ENCODE results near the gene DNAJC5.

DNA sequence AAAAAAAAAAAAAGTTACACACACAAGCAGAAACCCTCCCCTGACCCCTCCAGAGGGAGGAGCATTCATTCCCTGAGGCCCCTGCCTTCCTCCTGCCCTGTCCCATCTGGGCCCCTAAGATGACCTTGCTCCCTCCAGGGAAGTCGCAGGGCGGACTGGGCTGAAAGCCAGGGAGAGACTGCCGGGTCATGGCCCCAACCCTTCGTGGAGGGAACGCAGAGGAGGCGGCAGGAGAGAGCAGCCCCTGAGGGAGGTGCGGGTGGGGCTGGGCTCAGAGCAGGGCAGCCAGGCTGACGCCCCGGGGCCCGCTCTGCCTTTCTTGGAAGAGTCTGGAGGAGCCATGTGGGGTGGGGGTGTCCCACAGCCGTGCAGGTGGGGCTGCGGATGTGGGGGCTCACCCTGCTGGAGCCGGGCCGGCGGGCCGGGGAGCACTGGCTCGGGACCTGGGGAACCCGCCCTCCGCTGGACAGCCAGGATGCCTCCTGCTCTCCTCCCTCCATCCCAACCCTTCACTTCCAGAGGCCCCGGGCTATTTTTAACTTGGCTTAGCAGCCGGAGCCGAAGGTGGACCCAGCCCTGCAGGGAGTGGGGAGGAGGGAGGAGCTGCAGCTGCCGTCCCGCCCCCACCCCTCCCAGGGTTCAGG, 48.7 kb upstream of the DNAJC5 start:
- TF ChIP-seq, protein P1, sequence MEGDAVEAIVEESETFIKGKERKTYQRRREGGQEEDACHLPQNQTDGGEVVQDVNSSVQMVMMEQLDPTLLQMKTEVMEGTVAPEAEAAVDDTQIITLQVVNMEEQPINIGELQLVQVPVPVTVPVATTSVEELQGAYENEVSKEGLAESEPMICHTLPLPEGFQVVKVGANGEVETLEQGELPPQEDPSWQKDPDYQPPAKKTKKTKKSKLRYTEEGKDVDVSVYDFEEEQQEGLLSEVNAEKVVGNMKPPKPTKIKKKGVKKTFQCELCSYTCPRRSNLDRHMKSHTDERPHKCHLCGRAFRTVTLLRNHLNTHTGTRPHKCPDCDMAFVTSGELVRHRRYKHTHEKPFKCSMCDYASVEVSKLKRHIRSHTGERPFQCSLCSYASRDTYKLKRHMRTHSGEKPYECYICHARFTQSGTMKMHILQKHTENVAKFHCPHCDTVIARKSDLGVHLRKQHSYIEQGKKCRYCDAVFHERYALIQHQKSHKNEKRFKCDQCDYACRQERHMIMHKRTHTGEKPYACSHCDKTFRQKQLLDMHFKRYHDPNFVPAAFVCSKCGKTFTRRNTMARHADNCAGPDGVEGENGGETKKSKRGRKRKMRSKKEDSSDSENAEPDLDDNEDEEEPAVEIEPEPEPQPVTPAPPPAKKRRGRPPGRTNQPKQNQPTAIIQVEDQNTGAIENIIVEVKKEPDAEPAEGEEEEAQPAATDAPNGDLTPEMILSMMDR (IDR thresholded peaks at IDR 0.05 in 2 of 3, conservative IDR thresholded peaks at IDR 0.05 in 1 of 3; ENCODE audit: insufficient read depth in 2 of 3, low read depth in 1 of 3, low read length in 3 of 3), result no peak
- no peak for TF ChIP-seq ZNF780A (CRISPR knock-in tag; IDR thresholded peaks at IDR 0.05)
- TF ChIP-seq ZNF384 (IDR thresholded peaks at IDR 0.05; ENCODE audit: low read depth, low read length), result peak; percentile 77
- TF ChIP-seq, protein P2, sequence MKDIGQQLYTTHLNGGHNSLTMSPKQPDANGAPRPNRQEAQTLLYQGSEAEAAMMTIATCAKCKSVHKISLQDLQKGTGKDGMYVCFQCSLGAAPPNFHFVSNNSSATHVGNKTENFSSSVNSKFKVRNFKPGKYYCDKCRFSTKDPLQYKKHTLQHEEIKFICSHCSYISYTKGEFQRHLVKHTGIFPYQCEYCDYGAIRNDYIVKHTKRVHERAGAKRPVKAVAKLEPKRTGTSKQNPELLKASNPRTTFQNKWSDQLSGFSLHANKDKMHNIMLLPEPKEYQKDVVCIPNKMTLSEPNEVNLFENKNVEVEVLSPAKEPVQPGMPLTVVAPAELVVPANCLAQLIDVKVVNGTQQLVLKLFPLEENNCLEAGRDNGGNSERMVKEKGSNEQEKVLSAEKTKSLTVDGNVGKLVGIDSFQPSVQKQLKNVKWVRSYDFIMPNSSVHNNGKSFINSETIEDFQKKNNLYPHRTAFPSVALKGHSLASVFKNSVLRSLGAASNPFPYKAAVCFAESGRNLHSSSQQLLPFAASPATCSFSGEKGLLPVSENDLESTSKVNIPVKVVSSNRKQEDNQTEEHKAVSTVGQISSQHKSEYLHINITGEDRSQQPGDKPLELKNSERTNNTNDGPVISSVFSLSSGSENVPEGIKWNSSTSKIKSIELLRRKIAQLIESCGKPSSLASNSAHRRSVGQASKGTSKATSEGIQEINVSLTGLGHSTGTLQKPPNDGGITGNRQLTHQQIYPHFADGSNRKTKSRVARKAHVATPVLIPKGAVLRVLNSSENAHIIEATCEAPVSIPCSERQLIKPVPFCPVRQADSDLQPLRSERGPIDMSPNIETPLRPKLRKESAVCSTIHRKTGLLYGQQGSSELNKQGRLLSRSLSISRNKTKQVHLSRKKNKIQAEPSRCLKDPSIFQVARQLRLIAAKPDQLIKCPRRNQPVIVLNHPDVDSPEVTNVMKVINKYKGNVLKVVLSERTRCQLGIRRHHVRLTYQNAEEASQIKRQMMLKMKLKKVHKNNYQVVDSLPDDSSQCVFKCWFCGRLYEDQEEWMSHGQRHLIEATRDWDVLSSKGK (CRISPR knock-in tag; IDR thresholded peaks at IDR 0.05), result no peak
- TF ChIP-seq YY1 (IDR thresholded peaks at IDR 0.05; ENCODE audit: borderline replicate concordance in 1 of 3, control insufficient read depth in 1 of 3, extremely low read depth in 1 of 3, insufficient read depth in 3 of 3, insufficient read length in 1 of 3, insufficient replicate concordance in 2 of 3, low read depth in 1 of 3, low read length in 2 of 3), result peak in 1 of 3 experiments; percentile 38
- TF ChIP-seq FOS (IDR thresholded peaks at IDR 0.05; ENCODE audit: extremely low read depth, insufficient read length), result no peak
- TF ChIP-seq EP300 (IDR thresholded peaks at IDR 0.05; ENCODE audit: low read length), result no peak
- TF ChIP-seq, protein P3, sequence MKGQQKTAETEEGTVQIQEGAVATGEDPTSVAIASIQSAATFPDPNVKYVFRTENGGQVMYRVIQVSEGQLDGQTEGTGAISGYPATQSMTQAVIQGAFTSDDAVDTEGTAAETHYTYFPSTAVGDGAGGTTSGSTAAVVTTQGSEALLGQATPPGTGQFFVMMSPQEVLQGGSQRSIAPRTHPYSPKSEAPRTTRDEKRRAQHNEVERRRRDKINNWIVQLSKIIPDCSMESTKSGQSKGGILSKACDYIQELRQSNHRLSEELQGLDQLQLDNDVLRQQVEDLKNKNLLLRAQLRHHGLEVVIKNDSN (CRISPR knock-in tag; IDR thresholded peaks at IDR 0.05), result no peak
- TF ChIP-seq POLR2AphosphoS5 (IDR thresholded peaks at IDR 0.05; ENCODE audit: control insufficient read depth, insufficient read depth, low read depth, low read length), result no peak
- TF ChIP-seq ZEB2 (IDR thresholded peaks at IDR 0.05), result no peak
